H1 (cell line): Measurements from ENCODE around the gene KLHL15. TPM values are rescaled to one million over a fixed set of nuclear protein-coding genes. Genes with fewer than 3 reads are reported as not detected.
A peak's percentile ranks its signal among the peaks of the same experiment; 100 is the strongest.

Experiments
- CTCF ChIA-PET: fragments of 300-600 bp; sonication (Branson Sonifier 250); formaldehyde crosslinking; loops from one replicate; lab custom pipeline; 2021; ENCODE audit not compliant: partially characterized antibody; lab: Charles Lee
- POLR2A ChIA-PET: fragments of 300-600 bp; sonication (Branson Sonifier 250); formaldehyde crosslinking; loops from one replicate; lab custom pipeline; 2021; ENCODE audit warnings: inconsistent platforms; ENCODE audit not compliant: partially characterized antibody; lab: Charles Lee
- DNase-seq, 2 experiments: peaks; one replicate each; pipeline versions ENCODE4 v3.0.0 to v3.0.0-alpha.2; 2010 to 2022; ENCODE audit warnings: low spot score in 2 of 2, low read depth in 1 of 2, mixed read lengths in 1 of 2
- FAIRE-seq: peaks from 2 replicates; lab custom pipeline; 2011; peaks lifted over from hg19 to GRCh38; lab: Jason Lieb, UNC
- H2AFZ ChIP-seq: 2 replicates; pipeline ENCODE4 v1.8.1; 2012; ENCODE audit warnings: low read length, inconsistent platforms
- H2AK5ac ChIP-seq: 2 replicates; pipeline ENCODE4 v1.6.1; 2013; ENCODE audit warnings: low read depth, low read length
- H2BK120ac ChIP-seq: replicated peaks from 2 replicates; pipeline ENCODE3; 2013; ENCODE audit warnings: low read depth, low read length, inconsistent platforms
- H2BK12ac ChIP-seq: 2 replicates; pipeline ENCODE4 v1.6.1; 2013; ENCODE audit warnings: low read depth, low read length
- H2BK15ac ChIP-seq: 2 replicates; pipeline ENCODE4 v1.6.1; 2013; ENCODE audit warnings: low read length
- H2BK20ac ChIP-seq: 2 replicates; pipeline ENCODE4 v1.6.1; 2013; ENCODE audit warnings: low read length
- H2BK5ac ChIP-seq: 2 replicates; pipeline ENCODE4 v1.6.1; 2013; ENCODE audit warnings: low read depth, low read length
- H3K14ac ChIP-seq: 2 replicates; pipeline ENCODE4 v1.6.1; 2013; ENCODE audit warnings: inconsistent platforms; ENCODE audit not compliant: insufficient read length
- H3K18ac ChIP-seq: 2 replicates; pipeline ENCODE4 v1.6.1; 2013; ENCODE audit warnings: low read length; ENCODE audit errors: extremely low read depth
- H3K23ac ChIP-seq: 2 replicates; pipeline ENCODE4 v1.6.1; 2013; ENCODE audit warnings: inconsistent platforms; ENCODE audit not compliant: insufficient read length
- H3K23me2 ChIP-seq: 2 replicates; pipeline ENCODE4 v1.6.1; 2013; ENCODE audit warnings: low read depth, low read length
- H3K27ac ChIP-seq: 2 replicates; pipeline ENCODE4 v1.6.1; 2011; ENCODE audit warnings: low read depth, low read length, inconsistent platforms
- H3K27me3 ChIP-seq, 4 experiments: replicated peaks in 1 of 4; 1 replicate in 1 of 4; 2 replicates in 3 of 4; pipeline versions ENCODE4 v1.6.1 to v1.8.1; 2011 to 2013; ENCODE audit warnings: low read length in 3 of 4, mild to moderate bottlenecking in 3 of 4, inconsistent platforms in 2 of 4, mixed read lengths in 2 of 4, moderate library complexity in 1 of 4; ENCODE audit not compliant: control insufficient read depth in 3 of 4, insufficient read depth in 3 of 4; ENCODE audit errors: extremely low read depth in 1 of 4
- H3K36me3 ChIP-seq, 4 experiments: 2 replicates each; pipeline versions ENCODE4 v1.6.1 to v1.8.1; 2011 to 2013; ENCODE audit warnings: mild to moderate bottlenecking in 4 of 4, low read length in 3 of 4, moderate library complexity in 2 of 4, control low read depth in 1 of 4, inconsistent platforms in 1 of 4; ENCODE audit not compliant: insufficient read depth in 4 of 4, control insufficient read depth in 2 of 4
- H3K4ac ChIP-seq: replicated peaks from 2 replicates; pipeline ENCODE3; 2013; ENCODE audit warnings: low read length, low read depth, mixed read lengths, inconsistent platforms; ENCODE audit not compliant: insufficient read length
- H3K4me1 ChIP-seq, 4 experiments: replicated peaks in 1 of 4; 1 replicate in 1 of 4; 2 replicates in 3 of 4; pipeline versions ENCODE4 v1.6.1 to v1.8.1; 2011 to 2013; ENCODE audit warnings: low read length in 3 of 4, inconsistent platforms in 2 of 4, mixed read lengths in 1 of 4; ENCODE audit not compliant: insufficient read depth in 4 of 4, control insufficient read depth in 3 of 4
- H3K4me2 ChIP-seq, 2 experiments: 2 replicates each; pipeline versions ENCODE4 v1.6.1 to v1.8.1; 2011 to 2013; ENCODE audit warnings: low read depth in 2 of 2, low read length in 2 of 2, control low read depth in 1 of 2, inconsistent platforms in 1 of 2, mild to moderate bottlenecking in 1 of 2; ENCODE audit not compliant: insufficient read depth in 1 of 2
- H3K4me3 ChIP-seq, 4 experiments: fragments of 200-600, 300-600 bp in 1 of 4; sonication (generic), shearing (Covaris generic), sonication (Bioruptor Twin) in 1 of 4; 2 replicates each; pipeline versions ENCODE4 v1.5.1 to v1.8.1; 2011 to 2016; ENCODE audit warnings: low read length in 4 of 4, low read depth in 3 of 4, control low read depth in 2 of 4, inconsistent platforms in 2 of 4, mild to moderate bottlenecking in 2 of 4, mixed read lengths in 1 of 4, moderate library complexity in 1 of 4; ENCODE audit not compliant: insufficient read depth in 2 of 4; ENCODE audit errors: extremely low read depth in 1 of 4
- H3K56ac ChIP-seq: replicated peaks from 2 replicates; pipeline ENCODE3; 2013; ENCODE audit warnings: low read depth, mild to moderate bottlenecking, mixed read lengths, low read length, inconsistent platforms; ENCODE audit not compliant: insufficient read length
- H3K79me1 ChIP-seq: 2 replicates; pipeline ENCODE4 v1.6.1; 2013; ENCODE audit warnings: low read depth, low read length, control low read depth
- H3K79me2 ChIP-seq, 2 experiments: 2 replicates each; pipeline versions ENCODE4 v1.6.1 to v1.8.1; 2012 to 2013; ENCODE audit warnings: low read length in 2 of 2, mild to moderate bottlenecking in 2 of 2, inconsistent platforms in 1 of 2; ENCODE audit not compliant: insufficient read depth in 2 of 2, control insufficient read depth in 1 of 2
- H3K9ac ChIP-seq, 4 experiments: replicated peaks in 1 of 4; 1 replicate in 1 of 4; 2 replicates in 3 of 4; pipeline versions ENCODE4 v1.6.1 to v1.8.1; 2011 to 2013; ENCODE audit warnings: low read depth in 3 of 4, low read length in 3 of 4, control low read depth in 2 of 4, mild to moderate bottlenecking in 2 of 4, moderate library complexity in 2 of 4, inconsistent platforms in 1 of 4; ENCODE audit errors: extremely low read depth in 1 of 4
- H3K9me3 ChIP-seq, 2 experiments: 2 replicates each; pipeline versions ENCODE4 v1.6.1 to v1.8.1; 2012 to 2013; ENCODE audit warnings: mild to moderate bottlenecking in 2 of 2, moderate library complexity in 2 of 2, control low read depth in 1 of 2, inconsistent platforms in 1 of 2, low read depth in 1 of 2, low read length in 1 of 2, mixed read lengths in 1 of 2; ENCODE audit not compliant: insufficient read depth in 2 of 2
- H4K20me1 ChIP-seq, 2 experiments: replicated peaks in 1 of 2; 2 replicates each; pipeline versions ENCODE3 to v1.8.1; 2011 to 2013; ENCODE audit warnings: inconsistent platforms in 2 of 2, low read length in 2 of 2, mild to moderate bottlenecking in 1 of 2; ENCODE audit not compliant: insufficient read depth in 2 of 2, control insufficient read depth in 1 of 2
- H4K5ac ChIP-seq: 2 replicates; pipeline ENCODE4 v1.6.1; 2013; ENCODE audit warnings: low read length, low read depth, mixed read lengths, inconsistent platforms; ENCODE audit not compliant: insufficient read length
- H4K8ac ChIP-seq: 2 replicates; pipeline ENCODE4 v1.8.0; 2013; ENCODE audit warnings: mild to moderate bottlenecking, moderate library complexity, low read length, inconsistent platforms; ENCODE audit not compliant: insufficient read depth; ENCODE audit errors: extremely low read depth
- H4K91ac ChIP-seq: replicated peaks from 2 replicates; pipeline ENCODE3; 2013; ENCODE audit warnings: low read length, mixed read lengths, inconsistent platforms; ENCODE audit not compliant: insufficient read length
- HDAC6 ChIP-seq: IDR thresholded peaks from one replicate; pipeline ENCODE4 v1.7.1; 2012; ENCODE audit warnings: low read depth, mild to moderate bottlenecking, inconsistent platforms, low read length, moderate library complexity
- JUND ChIP-seq: IDR thresholded peaks from 2 replicates; pipeline ENCODE4 v1.6.1; 2011; ENCODE audit warnings: mild to moderate bottlenecking, improper control_type of control experiment, low read length
- RAD21 ChIP-seq, 2 experiments: IDR thresholded peaks in 1 of 2; conservative IDR thresholded peaks in 1 of 2; 2 replicates each; pipeline ENCODE4 v1.6.1; 2011; ENCODE audit warnings: low read depth in 2 of 2, low read length in 2 of 2, improper control_type of control experiment in 1 of 2, inconsistent platforms in 1 of 2, mild to moderate bottlenecking in 1 of 2, moderate library complexity in 1 of 2
- RBBP5 ChIP-seq: IDR thresholded peaks from 2 replicates; pipeline ENCODE4 v1.7.1; 2012; ENCODE audit warnings: low read depth, mild to moderate bottlenecking, inconsistent platforms, low read length, moderate library complexity, borderline replicate concordance
- SAP30 ChIP-seq: fragments of 300-600 bp; sonication (generic); IDR thresholded peaks from 2 replicates; pipeline ENCODE4 v1.7.1; 2012; ENCODE audit warnings: low read length, moderate library complexity, mild to moderate bottlenecking, inconsistent platforms; ENCODE audit not compliant: insufficient read depth, insufficient replicate concordance
- SIN3A ChIP-seq, 2 experiments: IDR thresholded peaks in 1 of 2; conservative IDR thresholded peaks in 1 of 2; 2 replicates each; pipeline ENCODE4 v1.6.1; 2011 to 2012; ENCODE audit warnings: low read length in 2 of 2, improper control_type of control experiment in 1 of 2, low read depth in 1 of 2, mild to moderate bottlenecking in 1 of 2
- TBP ChIP-seq: IDR thresholded peaks from 2 replicates; pipeline ENCODE4 v1.6.1; 2011; ENCODE audit warnings: low read depth, low read length, improper control_type of control experiment
- USF2 ChIP-seq: IDR thresholded peaks from 2 replicates; pipeline ENCODE4 v1.6.1; 2011; ENCODE audit warnings: low read length, improper control_type of control experiment
- WGBS, 2 experiments: shearing (Covaris generic) in 1 of 2; methylation state at CpG; one replicate each; pipeline versions ENCODE4 v1.1.6 to v1.1.7; 2013 to 2015; ENCODE audit warnings: low lambda C conversion rate in 2 of 2, mixed read lengths in 2 of 2, inconsistent platforms in 1 of 2, low coverage in 1 of 2, missing lambda C conversion rate in 1 of 2; ENCODE audit not compliant: insufficient replicate concordance in 2 of 2, insufficient coverage in 1 of 2, insufficient read length in 1 of 2; ENCODE audit errors: extremely low coverage in 1 of 2, missing lambda C conversion rate in 1 of 2; 5-methylcytosine and 5-hydroxymethylcytosine counted together
- polyA plus RNA-seq, 7 experiments: library from polyadenylated mRNA; depleted of rRNA in 3 of 7; stranded (reverse) in 5 of 7; unstranded in 2 of 7; fragments of >200 nt in 5 of 7; fragments of 200-250 nt in 2 of 7; gene quantifications; 1 replicate in 5 of 7; 2 replicates in 1 of 7; 4 replicates in 1 of 7; pipeline versions ENCODE4 v1.2.1 to v1.2.3, GENCODE V29; 2011 to 2013; ENCODE audit warnings: missing spikeins in 2 of 7, mixed read lengths in 2 of 7
- total RNA-seq: library from RNA; stranded (reverse); fragmentation: NEBNext Ultra II Directional; extraction: Animal tissue kit (Norgen Biotek cat#: 25700); gene quantifications from 2 replicates; pipeline ENCODE4 v1.2.1, GENCODE V29; 2021

The KLHL15 gene
- total and polyA plus RNA-seq, 2 of the 8 experiments (the other 6 are each of a cell fraction or from before 2014, with no cell fraction given) = 3.7 to 8.9 TPM

- Histone ChIP-seq H2AFZ (no peak overlapping the region), H3K36me3 (no peaks in the 10 kb centered on the region; a peak in 1 of 8 replicates)
Observed at GRCh38 chrX:23980011-23980441, 47.0 kb downstream of the KLHL15 start.

More at GRCh38 chrX:23980011-23980441, 47.0 kb downstream of the KLHL15 start:
- no peak overlapping the region for H3K27ac ChIP-seq
- H3K27me3 ChIP-seq = no peaks in the 10 kb centered on the region
- no peak overlapping the region for H3K56ac ChIP-seq
- H2BK20ac ChIP-seq = no peak overlapping the region
- no peak overlapping the region for H3K14ac ChIP-seq
- H3K4ac ChIP-seq = no peak overlapping the region
- ChIA-PET CTCF (no interaction called here), POLR2A (interaction anchor here (1.0 to 1.2 kb wide), 3 partner anchors 25 to 74 kb away, joined by 3 to 4 read pairs (median 4); partner anchors contain the start of gene EIF2S3)
- H4K20me1 ChIP-seq = no peaks in the 10 kb centered on the region
- FAIRE-seq (peak; percentile 81), DNase-seq (no peak)
- H3K79me2 ChIP-seq = no peaks in the 10 kb centered on the region
- no peak overlapping the region for H3K9ac ChIP-seq
- H2BK120ac ChIP-seq = peak overlapping the region; percentile 10
- H3K4me3 ChIP-seq = no peak overlapping the region
- H3K79me1 ChIP-seq = no peaks in the 10 kb centered on the region; the same call in 1 of the 2 replicates
- no peak overlapping the region; a peak in 2 of 4 replicates for H3K4me2 ChIP-seq
- H2BK15ac ChIP-seq = no peak overlapping the region; the same call in 1 of the 2 replicates
- 0 out of 2 replicates have a peak overlapping the region, but pooled peaks have one; percentile 17 for H2BK12ac ChIP-seq
- no peaks in the 10 kb centered on the region for H3K23me2 ChIP-seq
- no peak overlapping the region for H4K5ac ChIP-seq
- 74% methylated on average over 5 of the region's 5 CpGs; no CpG with 5 or more reads in 1 of the 2 experiments for WGBS, 2 experiments
- H4K8ac ChIP-seq = no peak overlapping the region
- H3K23ac ChIP-seq = no peak overlapping the region
- no peak overlapping the region; the same call in 1 of the 2 replicates for H3K18ac ChIP-seq
- 0 out of 2 replicates have a peak overlapping the region, but pooled peaks have one; percentile 65 for H2AK5ac ChIP-seq
- TF ChIP-seq HDAC6 (no peak), SAP30 (no peak), RAD21 (IDR thresholded peaks at IDR 0.05 in 1 of 2, conservative IDR thresholded peaks at IDR 0.05 in 1 of 2; ENCODE audit: low read depth in 2 of 2, low read length in 2 of 2) (no peak), RBBP5 (no peak), TBP (no peak), USF2 (no peak), SIN3A (conservative IDR thresholded peaks at IDR 0.05 in 1 of 2, IDR thresholded peaks at IDR 0.05 in 1 of 2; ENCODE audit: low read depth in 1 of 2, low read length in 2 of 2) (no peak), JUND (no peak)
- H3K9me3 ChIP-seq = no peaks in the 10 kb centered on the region
- no peak overlapping the region for H4K91ac ChIP-seq
- peaks cover 0 to 7% (median 4%) of the 10 kb centered on the region in 4 experiments; a peak in 4 of 7 replicates for H3K4me1 ChIP-seq
- no peak overlapping the region for H2BK5ac ChIP-seq
